ENCODE measurements around the gene RANBP9.

GRCh38 chr6:13604135-13604534 lies 107.5 kb downstream of the RANBP9 start:
- no peak for TF ChIP-seq KLF6 (CRISPR knock-in tag; IDR thresholded peaks at IDR 0.05; ENCODE audit: borderline replicate concordance)
- TF ChIP-seq SMC3 (conservative IDR thresholded peaks at IDR 0.05; ENCODE audit: insufficient read depth, low read depth, low read length): no peak
- TF ChIP-seq ZNF184 (CRISPR knock-in tag; IDR thresholded peaks at IDR 0.05): no peak
- no peak for TF ChIP-seq KDM1A (IDR thresholded peaks at IDR 0.05)
- no peak for TF ChIP-seq POLR2A (conservative IDR thresholded peaks at IDR 0.05)
- no peak for TF ChIP-seq U2AF1 (optimal IDR thresholded peaks at IDR 0.05; ENCODE audit: low read depth, low read length)
- TF ChIP-seq HNRNPK (IDR thresholded peaks at IDR 0.05; ENCODE audit: low read depth, low read length, poor library complexity, severe bottlenecking): no peak
- no peak for TF ChIP-seq MAZ (CRISPR knock-in tag; conservative IDR thresholded peaks at IDR 0.05 in 1 of 2, IDR thresholded peaks at IDR 0.05 in 1 of 2)
- no peak for TF ChIP-seq EGR1 (conservative IDR thresholded peaks at IDR 0.05)
- TF ChIP-seq ZNF444 (CRISPR knock-in tag; IDR thresholded peaks at IDR 0.05): no peak
- TF ChIP-seq ZNF124 (CRISPR knock-in tag; IDR thresholded peaks at IDR 0.05): no peak
- no peak for TF ChIP-seq HDAC3 (IDR thresholded peaks at IDR 0.05; ENCODE audit: borderline replicate concordance, partially characterized antibody)

All from K562 (cell line).